NCI-H2171 (cell line): ENCODE results near the gene SPAG4.

Experiments
- DNase-seq: peaks from one replicate; lab custom pipeline; 2025; lab: John Stamatoyannopoulos, UW

The SPAG4 gene

DNA sequence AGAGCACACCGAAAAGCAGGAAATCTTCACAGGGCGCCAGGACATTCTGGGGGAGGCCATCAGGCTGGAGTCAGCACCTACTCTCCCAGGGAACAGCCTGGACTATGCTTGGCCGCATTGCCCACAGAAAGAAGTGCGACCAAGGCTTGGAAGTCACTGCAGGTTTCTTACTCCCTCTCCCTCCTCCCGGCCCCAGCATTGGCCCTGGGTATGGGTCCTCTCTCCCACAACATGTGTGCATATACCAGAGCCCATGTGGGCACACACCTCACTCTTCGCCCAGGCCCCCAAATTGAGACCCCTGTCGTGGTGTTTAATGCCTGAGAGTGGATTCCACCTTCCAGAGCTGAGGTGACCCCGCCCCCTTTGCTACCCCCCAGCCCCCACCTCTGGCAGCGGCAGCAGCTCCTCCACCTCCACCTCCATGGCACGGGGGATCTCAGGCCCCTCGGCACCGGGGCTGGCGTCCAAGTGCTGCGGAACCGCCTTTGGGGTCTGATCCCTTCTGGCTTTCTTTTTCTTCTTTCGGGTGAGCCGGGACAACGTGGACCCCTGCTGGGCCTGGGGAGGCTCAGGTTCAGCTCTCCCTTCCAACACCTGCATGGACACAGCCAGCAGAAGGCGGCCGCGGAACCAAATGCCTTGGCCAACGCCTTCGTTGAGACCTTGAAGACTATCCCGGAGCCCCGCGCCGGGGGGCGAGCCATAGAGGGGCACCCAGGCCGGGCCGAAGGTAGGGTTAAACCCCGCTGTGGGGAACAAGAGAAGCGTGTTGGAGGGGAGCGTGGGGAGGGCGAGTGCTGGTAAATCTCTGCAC, 15.2 kb upstream of the SPAG4 start:
- no peak for DNase-seq

DNA sequence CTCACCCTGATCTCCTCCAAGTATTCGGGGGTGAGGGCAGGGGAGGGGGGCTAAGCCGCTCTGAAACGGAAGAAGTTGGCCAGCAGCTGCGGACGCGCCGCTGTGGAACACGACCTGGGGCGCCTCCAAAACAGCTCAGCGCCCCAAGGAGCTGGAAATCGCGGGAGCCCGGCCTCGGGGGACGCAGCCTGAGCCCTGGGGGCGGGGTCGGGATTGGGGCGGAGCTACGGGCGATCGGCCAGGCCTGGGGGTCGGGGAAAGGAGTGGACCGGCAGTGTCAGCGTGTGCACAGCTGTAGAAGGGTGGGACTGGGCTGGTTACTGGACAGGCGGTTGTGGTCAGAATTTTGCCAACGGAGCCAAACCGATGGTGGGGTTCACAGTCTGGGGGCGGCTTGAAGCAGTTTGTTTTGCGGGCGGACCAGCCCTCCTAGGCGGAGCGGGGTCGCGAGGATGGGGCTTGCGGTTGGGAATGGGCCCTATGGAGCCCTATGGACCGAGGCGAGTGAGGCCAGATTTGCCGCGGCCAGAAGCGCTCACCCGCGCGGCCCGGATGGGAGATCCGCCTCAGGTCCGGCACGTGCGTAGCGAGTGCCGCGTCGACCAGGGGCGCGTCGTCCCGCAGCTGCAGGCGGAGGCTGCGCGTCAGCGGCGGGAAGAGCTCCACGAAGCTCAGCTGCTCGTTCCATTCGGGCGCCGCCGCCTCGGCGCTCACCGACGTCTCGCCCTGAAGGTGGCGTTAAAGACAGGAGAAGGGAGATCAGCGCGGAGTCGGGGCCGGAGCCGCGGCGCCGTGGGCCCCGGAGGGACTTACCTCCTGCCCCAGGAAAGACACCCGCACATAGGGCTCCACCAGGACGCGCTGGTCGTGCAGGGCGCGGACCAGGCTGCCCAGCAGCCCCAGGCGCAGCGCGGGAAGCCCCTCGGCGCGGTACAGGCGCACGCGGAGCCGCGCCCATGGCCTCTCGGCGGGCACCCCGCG, 14.3 kb upstream of the SPAG4 start:
- peak; percentile 59 for DNase-seq

DNA sequence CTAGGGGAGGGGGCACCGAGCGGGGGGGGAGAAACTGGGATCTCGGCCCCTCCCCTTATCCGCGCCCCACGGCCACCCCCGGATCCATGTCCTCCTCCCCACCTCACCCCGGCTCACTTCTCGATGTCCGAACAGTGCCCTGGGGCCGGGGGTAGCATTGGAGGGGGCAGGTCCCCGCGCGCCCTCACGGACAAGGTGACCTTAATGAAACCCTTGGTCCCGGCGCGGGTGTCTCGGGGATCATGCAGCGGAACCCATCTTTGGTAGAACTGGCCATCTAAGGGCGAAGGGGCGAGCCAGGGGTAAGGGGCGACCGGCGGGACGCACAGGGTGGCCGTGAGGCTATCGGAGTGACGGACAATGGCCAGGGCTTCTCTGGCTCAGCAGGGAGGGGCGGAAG, 13.6 kb upstream of the SPAG4 start:
- no peak for DNase-seq

DNA sequence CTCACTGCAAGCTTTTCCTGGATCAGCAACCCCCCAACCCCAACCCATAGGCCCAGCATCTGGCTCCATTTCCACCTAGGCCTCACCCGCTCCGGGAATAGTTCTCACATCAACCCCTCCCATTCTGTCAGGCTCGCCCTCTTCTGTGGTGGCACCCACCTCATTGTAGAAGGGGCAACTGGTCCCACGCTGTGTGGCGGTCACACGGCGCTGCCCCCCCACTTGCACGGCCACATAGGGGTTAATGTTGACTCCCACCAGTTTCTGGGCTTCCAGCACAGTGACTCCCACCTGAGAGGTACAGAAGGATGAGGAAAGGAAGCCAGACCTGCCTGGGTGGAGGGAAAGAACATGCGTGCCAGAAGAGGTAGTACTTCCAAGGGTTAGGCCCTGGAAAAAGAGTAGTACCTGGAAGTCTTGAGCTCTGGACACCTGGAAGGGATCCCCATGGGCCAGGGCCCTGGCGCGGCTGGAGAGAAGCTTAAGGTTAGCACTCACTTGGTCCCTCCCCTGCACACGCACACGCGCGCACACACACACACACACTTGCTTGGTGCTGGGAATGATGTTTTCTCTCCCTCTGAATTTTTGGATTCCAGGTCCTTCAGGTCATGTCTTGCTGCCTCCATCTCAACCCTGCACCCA, 12.7 kb upstream of the SPAG4 start:
- no peak for DNase-seq

DNA sequence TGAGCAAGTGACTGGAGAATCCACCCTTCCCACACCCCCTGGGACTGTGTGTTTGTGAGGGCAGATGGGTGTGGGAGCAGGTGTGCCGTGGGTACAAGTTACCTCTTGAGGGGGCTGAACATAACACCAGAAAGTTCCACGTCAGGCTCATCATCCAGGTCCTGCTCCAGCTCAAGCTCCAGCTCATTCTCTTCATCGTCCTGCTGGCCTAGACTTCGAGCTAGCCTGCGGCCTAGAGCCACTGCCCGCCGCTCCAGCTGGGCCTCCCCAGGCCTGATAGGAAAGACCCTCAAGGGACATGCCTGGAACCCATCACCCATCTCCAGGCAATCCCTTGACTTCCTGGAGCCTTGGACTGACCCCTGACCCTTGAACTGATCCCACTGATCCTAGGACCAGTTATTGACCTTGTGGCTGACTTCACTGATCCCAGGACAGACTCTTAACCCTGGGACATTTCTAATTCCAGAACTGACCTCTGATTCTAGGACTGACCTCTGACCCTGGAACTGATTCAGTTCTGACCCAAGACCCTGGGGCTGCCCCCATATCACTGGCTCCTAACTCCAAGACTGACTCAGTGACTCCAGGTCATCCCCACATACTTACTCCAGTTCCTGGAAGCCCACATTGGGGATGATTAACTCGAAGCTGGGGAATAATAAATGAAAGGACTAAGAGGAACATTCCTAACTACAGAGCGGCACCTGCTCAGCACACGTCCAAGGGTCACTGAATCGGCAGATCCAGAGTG, 11.8 kb upstream of the SPAG4 start:
- no peak for DNase-seq

DNA sequence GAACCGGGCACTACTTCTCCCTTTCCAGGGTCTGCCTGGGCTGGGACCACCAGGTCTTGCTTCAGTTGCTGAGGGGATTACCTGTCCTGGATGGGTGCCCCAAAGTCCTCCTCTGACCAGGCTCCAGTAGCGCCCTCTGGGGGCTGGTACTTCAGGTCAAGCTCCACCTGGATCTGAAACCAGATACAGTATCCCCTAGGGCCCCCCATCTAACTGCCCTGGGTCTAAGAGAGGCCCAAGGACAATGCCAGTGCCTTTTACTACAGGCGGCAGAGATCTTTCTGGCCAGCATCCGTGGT, 11.2 kb upstream of the SPAG4 start:
- no peak for DNase-seq

DNA sequence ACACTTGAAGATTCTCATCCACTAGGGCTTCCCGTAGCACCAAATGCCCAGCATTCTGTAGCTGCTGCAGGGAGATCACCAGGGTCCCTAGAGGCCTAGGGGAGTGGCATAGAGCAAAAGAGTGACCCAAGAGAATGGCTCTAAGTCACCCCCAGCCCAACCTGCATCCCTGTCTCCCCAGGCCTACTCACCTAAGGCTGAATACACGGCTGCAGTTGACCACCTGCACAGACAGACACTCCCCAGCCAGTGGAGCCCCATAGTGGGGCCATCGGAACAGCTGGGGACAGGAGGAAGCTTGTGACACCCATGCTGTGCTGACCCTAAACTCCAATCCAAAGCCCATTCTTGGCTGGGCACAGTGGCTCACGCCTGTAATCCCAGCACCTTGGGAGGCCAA, 9.5 kb upstream of the SPAG4 start:
- no peak for DNase-seq

DNA sequence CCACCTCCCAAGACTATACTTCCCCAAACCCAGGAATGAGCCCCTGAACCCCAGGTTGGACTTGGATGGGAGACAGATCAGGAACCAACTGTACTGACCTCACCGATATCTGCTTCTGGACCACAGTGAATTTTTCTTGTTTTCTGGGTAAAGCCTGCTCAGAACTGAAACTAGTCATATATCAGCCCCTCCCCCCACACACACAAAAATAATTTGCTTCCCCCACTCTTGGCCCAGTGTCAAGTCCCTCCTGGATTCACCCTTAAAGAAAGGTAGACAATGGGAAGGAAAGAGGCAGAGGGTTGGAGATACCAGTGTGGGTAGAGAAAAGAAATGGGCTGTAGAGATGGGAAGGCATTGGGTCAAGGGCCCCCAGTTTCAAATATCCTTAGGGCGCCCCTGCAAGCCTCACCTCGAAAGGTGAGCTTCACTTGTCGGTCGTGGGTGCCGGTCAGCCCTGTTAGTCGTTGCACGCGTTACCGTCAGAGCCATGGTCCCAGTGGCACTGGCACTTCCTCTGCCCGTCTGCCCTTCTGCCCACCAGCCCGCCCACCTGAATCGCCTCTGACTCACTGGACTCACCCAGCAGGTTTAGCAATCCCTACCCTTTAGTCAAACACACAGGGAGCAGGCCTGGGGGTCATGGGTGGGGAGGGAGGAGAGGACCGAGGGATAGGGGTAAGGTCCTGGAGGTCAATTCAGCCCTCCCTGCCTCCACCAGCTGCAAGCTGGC, 8.5 kb upstream of the SPAG4 start:
- DNase-seq: no peak

DNA sequence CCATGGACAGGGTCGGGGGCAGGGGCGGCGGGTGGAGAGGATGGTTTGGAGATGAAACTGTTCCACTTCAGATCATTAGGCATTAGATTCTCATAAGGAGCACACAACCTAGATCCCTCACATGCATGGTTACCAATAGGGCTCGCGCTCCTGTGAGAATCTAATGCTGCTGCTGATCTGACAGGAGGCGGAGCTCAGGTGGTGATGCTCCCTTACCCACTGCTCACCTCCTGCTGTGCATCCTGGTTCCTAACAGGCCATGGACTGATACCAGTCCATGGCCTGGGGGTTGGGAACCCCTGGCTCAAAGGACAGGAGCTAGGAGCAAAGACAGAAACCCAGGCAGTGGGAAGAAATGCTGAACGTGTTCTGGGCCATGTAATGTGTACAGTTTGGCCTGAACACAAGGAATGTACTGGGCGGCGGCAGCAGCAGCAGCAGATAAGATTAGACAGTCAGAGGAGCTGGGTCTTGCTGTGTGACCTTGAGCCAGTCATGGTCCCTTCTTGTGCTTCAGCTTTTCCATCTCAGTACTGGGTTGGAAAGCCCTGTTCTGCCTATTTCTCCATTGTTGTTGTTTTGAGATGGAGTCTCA, 4.7 kb upstream of the SPAG4 start:
- DNase-seq: no peak

DNA sequence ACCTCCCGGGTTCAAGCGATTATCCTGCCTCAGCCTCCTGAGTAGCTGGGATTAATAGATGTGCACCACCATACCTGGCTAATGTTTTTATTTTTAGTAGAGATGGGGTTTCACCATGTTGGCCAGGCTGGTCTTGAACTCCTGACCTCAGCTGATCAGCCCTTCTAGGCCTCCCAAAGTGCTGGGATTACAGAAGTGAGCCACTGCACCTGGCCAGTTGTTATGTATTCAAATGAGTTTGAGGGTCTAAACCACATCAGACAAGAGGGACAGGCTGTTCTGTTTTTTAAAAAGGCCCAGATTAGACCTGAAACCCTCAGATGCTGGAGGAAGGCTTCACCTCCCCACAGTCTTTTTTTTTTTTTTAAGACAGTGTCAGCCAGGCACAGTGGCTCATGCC, 4.1 kb upstream of the SPAG4 start:
- DNase-seq: no peak

DNA sequence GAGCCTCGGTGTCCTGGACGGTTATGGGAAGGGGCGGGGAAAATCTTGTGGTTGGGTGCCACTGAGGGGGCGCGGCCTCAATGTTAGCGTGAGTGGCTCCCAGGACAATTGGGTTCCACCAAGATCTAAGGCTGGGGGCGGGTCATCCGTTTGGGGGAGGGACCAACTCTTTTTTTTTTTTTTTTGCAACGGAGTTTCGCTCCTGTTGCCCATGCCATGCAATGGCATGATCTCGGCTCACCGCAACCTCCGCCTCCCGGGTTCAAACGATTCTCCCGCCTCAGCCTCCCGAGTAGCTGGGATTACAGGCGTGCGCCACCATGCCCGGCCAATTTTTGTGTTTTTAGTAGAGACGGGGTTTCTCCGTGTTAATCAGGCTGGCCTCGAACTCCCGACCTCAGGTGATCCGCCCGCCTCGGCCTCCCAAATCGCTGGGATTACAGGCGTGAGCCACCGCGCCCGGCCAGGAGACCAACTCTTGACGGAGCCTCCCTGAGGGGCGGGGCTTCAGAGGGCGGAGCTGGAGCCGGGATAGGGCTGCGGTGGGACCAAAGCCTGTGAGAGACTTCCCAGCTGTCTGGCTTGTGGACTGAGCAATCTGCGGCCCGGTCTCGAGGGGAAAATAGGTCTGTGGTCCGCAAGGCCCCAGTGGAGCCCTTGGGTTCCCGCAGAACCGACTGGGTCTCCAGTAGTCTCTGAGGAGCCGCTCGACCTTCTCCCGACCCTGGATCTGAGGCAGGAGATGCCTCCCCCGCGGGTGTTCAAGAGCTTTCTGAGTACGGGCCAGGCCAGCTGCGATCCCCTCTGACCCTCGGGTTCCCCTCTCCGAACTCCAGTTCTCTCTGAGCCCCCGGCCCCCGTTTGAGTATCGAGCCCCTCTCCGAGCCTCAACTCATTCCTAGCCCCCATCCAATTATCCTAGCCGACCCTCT, 1.1 kb downstream of the SPAG4 start:
- peak; percentile 65 for DNase-seq

DNA sequence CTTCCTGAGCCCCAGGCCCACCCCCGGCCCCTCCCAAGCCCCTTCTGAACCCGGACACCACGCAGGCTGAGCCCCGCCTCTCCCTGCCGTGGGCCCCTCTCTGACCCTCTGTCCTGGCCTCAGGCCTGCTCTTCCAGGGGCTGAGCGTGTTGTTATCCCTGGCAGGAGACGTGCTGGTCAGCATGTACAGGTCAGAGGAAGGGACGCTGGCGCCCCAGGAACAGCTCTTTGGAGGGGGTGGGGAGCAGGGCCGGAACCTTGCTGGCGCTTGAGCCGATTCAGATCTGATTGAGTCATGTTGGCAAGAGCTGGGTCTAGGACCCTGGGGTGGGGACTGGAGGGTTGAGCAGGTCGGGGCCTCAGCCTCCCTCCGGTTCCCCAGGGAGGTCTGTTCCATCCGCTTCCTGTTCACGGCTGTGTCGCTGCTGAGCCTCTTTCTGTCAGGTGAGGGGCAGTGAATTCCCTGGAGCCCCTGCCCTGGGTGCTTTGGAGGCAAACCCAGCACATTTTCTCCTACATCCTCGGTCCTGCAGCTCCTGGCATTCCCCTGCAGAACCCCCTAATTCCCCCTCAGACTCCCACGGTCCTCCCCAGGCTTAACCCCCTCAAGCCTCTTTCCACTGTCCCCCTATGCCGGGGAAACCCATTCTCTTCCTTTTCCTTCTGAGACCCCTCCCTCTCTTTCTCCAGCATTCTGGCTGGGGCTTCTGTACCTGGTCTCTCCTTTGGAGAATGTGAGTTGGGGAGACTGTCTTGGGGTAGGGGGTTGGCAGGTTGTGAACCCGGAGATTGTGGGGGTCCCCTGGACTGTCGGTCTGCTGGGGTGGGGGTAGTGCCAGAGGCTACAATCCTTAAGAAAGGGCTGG, 2.0 kb downstream of the SPAG4 start:
- DNase-seq: peak; percentile 78

DNA sequence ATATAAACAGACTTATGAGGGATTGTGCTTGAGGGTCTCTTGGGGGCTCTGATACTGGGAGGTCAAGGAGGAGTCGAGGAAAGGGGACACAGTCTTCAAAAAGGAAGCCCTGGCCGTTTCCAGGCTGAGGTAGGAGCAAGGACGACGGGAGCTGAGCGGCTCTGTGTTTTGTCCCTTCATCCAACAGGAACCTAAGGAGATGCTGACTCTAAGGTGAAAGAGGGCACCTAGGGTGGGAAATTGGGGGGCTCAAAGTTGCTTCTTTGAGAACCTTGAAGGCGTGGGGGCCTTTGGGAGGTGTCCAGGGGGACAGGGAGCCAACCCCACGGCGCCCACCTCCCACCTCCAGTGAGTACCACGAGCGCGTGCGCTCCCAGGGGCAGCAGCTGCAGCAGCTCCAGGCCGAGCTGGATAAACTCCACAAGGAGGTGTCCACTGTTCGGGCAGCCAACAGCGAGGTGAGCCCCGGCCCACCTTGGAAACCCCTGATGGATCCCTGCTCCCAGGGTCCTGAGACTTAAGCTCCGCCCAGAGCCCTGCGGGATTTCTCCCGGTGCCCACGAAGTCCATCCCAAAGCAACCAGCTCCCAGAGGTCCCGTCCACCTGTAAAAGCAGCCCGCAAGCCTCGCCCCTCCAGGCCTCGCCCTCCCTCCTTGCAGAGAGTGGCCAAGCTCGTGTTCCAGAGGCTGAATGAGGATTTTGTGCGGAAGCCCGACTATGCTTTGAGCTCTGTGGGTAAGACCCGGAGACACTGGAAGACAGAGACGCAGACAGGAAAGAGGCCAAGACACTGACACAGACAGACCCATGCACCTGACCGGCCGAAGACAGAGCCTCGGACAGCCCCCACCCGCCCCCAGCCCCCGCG, 2.9 kb downstream of the SPAG4 start:
- no peak for DNase-seq

DNA sequence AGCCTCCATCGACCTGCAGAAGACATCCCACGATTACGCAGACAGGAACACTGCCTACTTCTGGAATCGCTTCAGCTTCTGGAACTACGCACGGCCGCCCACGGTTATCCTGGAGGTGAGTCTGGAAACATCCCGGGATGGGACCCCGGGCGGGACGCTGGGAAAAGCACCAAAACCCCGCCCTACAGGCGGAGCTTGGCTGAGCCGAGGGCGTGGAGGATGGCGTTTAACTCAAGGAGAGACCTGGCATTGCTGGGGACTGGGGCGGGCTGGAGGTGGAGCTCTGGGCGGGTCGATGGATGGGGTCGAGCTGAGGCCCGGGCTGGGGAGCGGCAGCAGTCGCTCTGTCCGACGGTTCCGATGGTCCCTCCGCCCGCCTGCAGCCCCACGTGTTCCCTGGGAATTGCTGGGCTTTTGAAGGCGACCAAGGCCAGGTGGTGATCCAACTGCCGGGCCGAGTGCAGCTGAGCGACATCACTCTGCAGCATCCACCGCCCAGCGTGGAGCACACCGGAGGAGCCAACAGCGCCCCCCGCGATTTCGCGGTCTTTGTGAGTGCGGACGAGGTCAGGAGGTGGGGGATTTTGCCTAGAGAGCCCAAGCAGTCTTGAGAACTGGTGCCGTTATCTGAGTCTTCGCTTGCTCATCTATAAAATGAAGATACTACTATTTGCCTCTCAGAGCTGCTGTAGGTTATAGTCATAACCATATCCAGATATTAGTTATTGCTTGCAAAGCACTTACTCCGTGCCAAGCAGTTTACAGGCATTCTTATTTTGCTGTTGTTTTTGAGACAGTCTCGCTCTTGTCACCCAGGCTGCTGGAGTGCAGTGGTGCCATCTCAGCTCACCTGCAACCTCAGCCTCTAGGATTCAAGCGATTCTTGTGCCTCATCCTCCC, 3.8 kb downstream of the SPAG4 start:
- DNase-seq: peak; percentile 93

DNA sequence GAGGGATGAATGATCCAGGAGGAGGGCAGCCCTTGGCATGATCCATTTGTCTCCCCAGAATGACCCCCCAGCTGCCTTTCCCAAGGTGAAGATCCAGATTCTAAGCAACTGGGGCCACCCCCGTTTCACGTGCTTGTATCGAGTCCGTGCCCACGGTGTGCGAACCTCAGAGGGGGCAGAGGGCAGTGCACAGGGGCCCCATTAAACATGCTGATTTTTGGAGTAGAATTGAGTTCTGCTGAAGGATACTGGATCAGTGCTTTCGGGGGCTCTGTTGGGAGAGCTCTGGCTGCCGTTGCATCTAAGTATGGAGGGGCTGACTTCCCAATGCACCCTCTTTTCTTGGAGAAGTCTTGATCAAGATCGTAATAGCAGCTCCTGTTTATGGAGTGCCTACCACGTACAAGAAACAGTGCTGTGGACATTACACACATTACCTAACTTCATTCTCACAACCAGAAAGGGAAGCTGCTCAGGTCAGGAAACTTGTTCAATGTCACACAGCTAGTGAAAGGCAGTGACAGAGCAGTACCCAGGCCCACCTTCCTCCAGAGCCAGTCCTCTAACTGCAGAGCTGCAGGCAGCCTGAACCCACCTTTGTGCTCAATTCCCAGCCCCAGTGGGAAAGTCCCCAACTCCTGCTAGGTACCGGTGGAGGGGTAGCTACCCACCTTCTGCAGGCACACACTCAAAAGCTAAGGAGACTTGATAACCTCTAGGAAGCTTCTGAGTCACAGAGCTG, 5.4 kb downstream of the SPAG4 start:
- DNase-seq: no peak

DNA sequence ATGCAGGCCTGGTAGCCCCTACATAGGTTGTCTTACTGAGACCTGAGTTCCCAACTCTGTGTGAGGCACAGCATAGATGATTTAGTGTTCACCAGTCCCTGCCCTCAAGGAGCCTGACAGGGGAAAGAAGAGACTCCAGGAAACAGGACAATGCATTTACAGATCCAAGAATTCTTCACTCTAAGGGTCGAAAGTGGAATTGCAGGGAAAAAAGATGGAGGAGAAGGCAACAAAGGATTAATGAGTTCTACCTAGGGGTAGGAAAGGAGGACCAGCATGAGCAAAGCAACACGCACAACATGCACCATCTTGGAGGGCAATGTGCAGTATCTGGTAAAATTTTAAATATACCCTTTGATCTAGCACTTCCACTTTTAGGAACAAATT, 5.9 kb downstream of the SPAG4 start:
- no peak for DNase-seq
